GM18498 (cell line): ENCODE results near the gene AFF3.

Experiments
- ATAC-seq: cut with Tn5 transposase; IDR thresholded peaks from one replicate; pipeline ENCODE4 v1.9.1; 2021; ENCODE audit warnings: mild to moderate bottlenecking, moderate library complexity; ENCODE audit not compliant: unreplicated experiment

AFF3 gene

DNA sequence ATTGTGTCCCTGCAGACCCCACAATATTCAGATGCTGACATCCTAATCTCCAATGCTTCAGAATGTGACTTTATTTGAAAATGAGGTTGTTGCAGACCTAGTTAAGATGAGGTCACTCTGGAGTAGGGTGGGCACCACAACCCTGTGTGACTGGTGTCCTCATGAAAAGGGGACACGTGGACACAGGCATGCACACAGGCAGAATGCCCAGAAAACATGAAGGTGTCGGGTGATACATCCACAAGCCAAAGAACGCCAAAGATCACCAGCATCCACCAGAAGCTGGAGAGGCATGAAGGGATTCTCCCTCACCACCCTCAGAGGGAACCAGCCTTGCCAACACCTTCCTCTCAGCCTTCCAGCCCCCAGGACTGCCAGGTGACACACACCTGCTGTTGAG is 69.3 kb downstream of the AFF3 start:
- no peak for ATAC-seq

DNA sequence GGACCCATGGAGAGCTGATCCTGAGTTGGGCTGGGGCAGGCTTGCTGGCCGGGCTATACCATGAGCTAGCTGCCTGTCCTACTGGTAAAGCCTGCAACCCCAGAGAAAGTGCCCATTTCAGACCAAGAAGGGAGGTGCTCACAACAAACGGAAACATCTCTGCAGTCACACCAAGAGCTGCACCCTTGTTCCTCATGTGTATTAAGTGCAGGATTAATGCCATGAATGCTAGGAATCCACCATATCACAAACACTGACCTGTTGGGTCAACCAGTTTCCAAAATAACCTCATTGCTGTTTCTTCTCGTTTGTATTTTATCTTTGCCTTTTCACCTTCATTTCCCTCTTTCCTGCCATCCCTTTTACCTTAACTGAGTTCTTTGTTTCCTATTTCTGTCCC is 69.9 kb downstream of the AFF3 start:
- no peak for ATAC-seq

DNA sequence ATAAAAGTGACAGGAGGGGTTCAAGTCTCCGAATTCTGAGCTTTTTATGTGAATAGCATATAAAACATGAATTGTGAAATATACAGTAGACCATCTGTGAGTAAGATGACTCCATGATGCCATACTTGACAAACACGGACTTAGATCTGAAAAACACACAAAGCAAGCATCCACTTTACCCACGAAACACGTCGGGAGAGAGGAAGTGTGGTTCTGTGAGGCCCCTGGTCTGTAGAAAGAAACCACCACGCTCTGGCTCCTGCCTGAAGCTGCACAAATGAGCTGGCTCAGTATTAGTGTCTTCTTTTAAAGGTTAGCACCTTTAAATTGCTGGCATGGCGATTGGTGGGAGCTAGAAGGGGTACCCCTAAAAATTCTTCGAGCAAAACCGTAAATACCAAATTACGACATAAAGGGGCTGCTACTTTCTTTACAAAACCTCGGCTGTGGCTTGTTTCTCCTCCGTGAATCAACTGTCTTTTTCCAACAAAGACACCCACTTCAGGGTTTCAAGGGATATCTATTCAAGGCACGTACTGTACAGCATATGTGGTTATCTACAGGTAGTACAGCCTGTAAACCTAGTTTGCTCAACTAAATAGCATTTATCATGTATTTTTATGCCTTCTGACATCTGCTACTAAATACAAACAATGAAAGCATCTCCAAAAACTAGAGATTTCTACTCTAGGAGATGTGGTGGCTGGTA is 70.9 kb downstream of the AFF3 start:
- ATAC-seq = no peak

GRCh38 chr2:100070078-100070477 is 72.3 kb downstream of the AFF3 start:
- ATAC-seq = no peak

- no peak for ATAC-seq
Measured at GRCh38 chr2:100068395-100068794, 74.0 kb downstream of the AFF3 start.

- no peak for ATAC-seq
Measured at GRCh38 chr2:100067784-100068183, 74.6 kb downstream of the AFF3 start.

GRCh38 chr2:100066856-100067255 is 75.5 kb downstream of the AFF3 start:
- ATAC-seq = no peak

GRCh38 chr2:100066246-100066645 is 76.1 kb downstream of the AFF3 start:
- no peak for ATAC-seq

- ATAC-seq = no peak
Measured at GRCh38 chr2:100064592-100065428, 77.6 kb downstream of the AFF3 start.

- no peak for ATAC-seq
Measured at GRCh38 chr2:100064165-100064564, 78.2 kb downstream of the AFF3 start.

- no peak for ATAC-seq
Measured at GRCh38 chr2:100063459-100063953, 78.9 kb downstream of the AFF3 start.

DNA sequence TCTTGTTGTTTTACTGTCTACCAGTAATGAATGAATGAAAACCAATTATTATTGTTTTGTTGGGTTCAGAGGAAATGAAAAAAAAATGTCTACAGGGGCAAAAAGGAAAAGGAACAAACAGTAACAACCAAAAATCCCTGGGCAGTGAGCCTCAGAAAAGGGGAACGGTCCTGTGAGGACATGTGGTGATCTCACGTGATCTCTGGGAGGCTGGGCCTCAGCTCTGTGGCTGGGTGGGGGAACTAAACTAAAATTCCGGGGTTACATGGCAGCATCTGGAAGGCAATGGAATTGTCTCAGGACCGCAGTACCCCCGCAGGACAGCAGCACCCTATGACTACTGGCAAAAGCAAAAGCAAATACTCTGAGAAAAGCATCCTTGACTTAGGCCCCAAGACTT is 80.1 kb downstream of the AFF3 start:
- ATAC-seq = no peak

DNA sequence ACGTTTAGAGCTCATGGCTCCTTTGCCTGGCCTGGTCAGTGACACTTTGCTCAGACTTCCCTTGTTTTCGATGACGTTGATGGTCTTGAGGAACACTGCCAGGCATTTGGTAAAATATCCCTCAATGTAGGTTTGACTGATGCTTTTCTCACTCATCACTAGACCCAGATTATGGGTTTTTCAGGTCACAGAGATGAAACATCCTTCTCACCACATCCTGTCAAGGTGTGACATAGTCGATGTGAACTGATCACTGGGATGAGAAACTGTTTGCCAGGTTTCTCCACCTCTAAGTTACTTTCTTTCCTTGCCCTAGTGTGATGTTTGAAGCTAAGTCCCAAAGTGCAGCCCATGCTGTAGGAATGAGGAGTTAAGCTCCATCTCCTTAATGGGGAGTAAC is 81.5 kb downstream of the AFF3 start:
- ATAC-seq = no peak

GRCh38 chr2:100059638-100060037 is 82.8 kb downstream of the AFF3 start:
- ATAC-seq = no peak

DNA sequence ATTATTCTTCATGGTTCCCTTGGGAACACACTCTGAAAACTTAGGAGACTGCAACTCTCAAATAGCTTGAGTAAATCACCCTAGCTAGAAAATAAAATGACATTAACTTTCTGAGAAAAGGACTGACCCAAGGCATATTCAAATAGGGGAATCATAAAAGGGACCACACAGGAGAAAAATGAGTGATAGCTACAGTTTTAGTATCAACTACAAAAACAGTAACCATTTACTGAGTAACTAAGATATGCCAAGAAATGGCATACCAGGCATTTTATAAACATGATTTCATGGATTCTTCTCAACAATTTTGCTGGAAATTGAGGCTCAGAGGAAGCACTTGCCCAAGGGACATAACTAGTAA is 84.5 kb downstream of the AFF3 start:
- no peak for ATAC-seq

DNA sequence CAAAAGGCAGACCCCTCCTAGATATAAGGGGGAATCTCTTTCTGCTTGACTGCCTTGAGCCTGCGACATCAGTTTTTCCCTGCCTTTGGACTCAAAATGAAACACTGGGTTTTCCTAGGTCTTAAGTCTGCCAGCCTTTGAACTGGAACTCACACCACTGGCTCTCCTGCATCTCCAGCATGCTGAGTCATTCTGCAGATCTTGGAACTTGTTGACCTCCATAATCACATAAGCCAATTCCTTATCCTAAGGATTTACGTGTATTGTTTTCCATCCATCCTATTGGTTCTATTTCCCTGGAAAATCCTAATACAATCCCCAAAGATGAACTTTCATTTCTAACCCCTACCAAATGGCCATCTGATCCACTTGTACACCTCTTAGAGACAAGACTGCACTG is 88.0 kb downstream of the AFF3 start:
- no peak for ATAC-seq

DNA sequence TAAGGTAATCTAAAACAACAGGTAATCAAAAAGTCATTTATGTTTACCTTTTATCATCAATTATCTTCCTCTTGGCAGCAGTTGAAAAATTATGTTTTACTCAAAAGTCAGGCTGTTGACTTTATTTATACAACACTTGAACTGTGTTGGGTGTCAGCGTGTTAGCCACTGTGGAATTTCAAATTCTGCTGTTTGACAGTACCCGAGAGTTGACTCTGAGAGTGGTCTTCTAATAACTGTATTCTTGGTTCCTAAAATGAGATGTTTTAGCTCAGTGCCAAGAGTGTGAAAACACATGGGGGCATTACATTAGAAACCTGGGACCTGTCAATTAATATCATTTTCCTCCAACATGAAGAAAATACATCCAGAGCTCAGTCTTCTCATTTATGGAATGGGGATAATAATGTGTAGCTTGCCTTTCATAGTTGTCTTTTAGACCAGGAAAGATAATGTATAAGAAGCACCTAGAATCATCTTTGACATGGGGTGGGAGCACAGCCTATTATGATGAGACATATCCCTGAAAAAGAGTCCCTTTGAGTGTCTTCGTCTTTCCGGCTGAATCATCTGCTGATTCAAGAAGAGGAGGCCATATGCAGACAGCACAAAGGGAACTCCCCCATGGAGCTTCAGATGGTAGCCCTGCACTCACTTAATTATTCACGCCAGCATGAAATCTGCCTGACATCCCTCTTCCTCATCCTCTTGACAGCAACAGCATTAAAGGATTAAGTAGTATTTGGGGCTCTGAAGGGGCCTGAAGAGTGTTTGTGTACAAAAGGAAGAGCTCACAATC is 89.1 kb downstream of the AFF3 start:
- no peak for ATAC-seq

DNA sequence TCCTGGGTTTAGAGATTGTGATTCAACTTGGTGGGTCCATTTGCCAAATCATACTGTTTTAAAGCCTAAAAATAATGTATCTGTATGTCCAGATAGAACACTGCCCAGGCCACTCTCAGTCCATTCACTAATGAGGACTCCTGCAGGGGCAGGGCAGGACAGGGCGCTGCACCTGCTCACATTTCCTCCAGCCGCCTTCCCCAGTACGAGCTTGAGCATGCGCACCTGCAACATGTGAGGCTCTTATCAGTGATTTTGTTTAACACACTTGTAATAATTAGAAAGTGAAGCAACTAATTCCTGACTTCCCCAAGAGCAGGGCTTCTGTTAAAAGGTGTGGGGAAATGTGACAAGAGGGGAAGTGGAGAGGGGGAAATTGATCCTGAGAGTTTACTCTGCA is 89.7 kb downstream of the AFF3 start:
- ATAC-seq = no peak

DNA sequence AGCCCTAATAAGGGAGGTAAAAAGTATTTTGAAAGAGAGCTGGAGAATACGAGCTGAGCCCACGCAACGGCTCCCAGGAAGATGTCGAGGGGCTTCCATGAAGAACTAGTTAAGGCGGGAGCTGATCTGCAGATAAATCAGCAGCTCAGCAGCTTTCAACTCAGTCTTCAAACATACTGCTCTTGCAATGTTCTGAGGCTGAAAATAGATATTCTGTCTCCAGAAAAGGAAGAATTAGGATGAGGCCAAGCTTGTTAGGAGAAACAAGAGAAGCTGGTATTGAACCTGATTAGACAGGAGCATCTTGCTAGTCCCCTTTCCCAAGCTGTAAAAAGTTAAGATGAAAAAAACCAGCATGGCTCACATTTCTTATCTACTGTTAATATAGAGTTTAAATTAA is 91.1 kb downstream of the AFF3 start:
- no peak for ATAC-seq

DNA sequence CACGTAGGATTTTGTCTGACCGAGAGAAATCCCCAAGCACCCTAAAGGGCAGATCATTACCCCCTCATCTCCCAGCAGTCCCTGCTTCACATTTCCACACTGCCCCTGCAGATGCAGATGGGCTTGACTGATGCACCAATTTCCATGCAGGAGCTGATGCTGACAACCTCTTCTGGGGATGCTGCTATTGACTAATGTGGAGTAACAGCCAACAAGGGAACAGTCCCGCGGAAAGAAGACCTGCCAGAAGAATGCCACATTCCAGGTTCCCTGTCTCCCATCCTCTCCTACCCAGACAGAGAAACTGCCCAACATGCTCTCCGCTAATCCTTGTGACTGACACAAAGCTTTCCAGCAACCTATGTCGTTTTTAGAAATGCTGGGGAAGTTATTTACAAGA is 91.7 kb downstream of the AFF3 start:
- ATAC-seq = no peak
